ENCODE results near the gene EML4.

- TF ChIP-seq CTCF (conservative IDR thresholded peaks at IDR 0.05; ENCODE audit: low read length) (no peak), EZH2phosphoT487 (IDR thresholded peaks at IDR 0.05; ENCODE audit: borderline replicate concordance) (no peak)
These were observed 98.4 kb downstream of the EML4 start for GRCh38 chr2:42267530-42267929.
